HG03175 (cell line): ENCODE results near the gene RASEF.
"Not testable (repeated sequence)": the region's sequence is repeated elsewhere in the genome, so short reads cannot be mapped to it uniquely, and the experiment has no call there.

Experiments used
- ATAC-seq: cut with Tn5 transposase; IDR thresholded peaks from one replicate; pipeline ENCODE4 v1.9.1; 2021; ENCODE audit warnings: mild to moderate bottlenecking, moderate library complexity; ENCODE audit not compliant: unreplicated experiment

Gene RASEF

DNA sequence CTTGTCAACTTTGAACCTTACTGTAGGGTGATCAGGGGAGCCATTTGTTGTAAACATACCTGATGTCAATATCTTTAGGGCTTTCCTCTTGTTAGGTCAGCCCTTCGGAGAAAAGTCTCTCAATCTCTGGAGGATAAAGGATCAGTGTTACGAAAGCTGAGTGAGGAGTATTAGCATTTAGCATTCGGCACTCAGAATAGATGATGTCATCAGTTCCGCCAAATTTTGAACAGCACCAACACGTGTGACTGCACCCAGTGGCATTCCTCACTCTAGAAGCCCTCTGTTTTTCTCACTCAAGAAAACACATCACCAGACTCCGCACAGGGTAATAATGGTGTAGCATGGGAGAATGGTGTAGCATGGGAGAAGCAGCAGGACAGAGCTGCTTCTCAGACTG is 87.8 kb downstream of the RASEF start:
- no peak for ATAC-seq

DNA sequence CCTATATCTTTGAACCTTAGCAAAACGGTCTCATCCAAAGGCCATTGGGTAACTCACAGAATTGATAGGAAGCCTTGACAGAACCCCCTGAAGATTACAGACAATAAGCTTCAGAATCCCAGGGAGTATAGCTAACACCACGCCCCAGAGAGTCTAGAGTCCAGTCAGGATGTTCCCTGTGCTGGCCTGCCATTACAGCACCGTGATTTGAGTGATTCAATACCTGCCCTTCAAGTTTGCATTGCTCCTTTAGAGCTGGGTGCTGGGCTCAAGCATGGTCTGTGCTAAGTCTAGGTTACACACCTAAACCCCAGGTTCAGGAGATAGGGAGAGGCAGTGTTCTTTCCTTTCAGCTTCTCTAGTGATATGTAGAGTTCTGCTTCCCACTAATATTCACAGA is 90.5 kb downstream of the RASEF start:
- no peak for ATAC-seq

DNA sequence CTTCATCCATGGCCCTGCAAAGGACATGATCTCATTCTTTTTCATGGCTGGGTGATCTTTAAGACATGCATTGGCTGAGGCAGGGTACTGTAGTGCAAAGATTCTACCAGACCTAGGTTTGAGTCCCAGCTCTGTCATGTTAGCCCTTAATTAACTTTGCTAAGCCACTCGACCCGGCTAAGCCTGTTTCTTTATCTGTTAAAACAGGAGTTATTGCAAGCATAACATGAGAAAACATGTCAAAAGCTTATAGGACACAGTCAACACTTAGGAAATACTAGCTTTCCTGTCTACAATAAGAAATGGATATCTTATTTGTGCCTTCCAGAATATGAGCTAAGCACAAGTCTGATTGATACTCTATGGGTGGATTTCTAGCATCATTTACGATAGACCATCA is 92.6 kb downstream of the RASEF start:
- no peak for ATAC-seq

DNA sequence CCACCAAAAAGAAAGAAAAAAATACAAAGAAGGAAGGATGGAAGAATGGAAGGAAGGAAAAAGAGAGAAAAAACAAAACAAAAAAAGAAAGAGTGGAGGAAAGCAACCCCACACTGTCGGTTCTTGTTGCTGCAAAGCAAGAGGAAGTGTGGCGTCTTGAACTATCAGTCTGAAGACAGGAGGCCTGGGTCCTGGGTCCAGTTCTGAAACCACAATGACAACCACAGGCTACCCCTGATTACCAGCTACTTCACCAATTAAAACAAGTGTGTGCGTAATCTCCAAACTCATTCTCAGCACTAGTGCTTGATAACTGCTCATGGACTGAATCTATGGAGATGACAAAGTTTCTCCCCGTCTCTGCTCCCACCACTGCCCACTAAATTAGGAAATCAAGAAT is 93.7 kb downstream of the RASEF start:
- ATAC-seq = no peak

DNA sequence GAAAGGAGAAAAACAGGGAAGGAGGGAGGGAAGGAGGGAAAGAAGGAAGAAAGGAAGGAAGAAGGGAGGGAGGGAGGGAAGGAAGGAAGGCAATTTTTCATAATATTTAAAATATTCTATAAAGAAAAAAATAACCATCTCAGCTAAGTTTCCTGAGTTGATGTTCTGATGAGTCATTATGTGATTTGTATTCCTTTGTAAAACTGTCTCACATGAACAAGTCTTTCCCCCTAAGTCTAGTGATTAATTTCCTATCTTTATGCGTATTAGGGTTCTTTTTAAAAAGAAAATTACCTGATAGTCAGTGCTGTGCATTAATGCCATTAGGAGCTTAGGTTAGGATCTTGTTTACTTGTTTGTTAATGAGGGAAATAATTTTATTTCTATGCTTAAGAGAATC is 94.1 kb downstream of the RASEF start:
- ATAC-seq = no peak

DNA sequence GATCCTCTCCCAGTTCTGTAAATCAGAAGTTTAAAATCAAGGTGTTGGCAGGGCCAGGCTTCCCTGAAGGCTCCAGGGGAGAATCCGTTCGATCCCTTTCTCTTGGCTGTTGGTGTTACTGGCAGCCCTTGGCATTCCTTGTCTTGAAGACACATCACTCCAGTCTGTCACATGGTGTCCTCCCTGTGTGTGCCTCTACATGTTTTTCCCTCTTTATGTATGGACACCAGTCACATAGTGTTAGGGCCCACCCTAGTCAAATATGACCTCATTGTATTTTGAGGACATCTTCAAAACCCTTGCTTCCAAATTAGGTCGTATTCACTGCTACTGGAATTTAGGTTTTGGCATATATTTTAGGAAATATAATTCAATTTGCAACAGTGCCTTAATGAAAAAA is 94.6 kb downstream of the RASEF start:
- no peak for ATAC-seq

DNA sequence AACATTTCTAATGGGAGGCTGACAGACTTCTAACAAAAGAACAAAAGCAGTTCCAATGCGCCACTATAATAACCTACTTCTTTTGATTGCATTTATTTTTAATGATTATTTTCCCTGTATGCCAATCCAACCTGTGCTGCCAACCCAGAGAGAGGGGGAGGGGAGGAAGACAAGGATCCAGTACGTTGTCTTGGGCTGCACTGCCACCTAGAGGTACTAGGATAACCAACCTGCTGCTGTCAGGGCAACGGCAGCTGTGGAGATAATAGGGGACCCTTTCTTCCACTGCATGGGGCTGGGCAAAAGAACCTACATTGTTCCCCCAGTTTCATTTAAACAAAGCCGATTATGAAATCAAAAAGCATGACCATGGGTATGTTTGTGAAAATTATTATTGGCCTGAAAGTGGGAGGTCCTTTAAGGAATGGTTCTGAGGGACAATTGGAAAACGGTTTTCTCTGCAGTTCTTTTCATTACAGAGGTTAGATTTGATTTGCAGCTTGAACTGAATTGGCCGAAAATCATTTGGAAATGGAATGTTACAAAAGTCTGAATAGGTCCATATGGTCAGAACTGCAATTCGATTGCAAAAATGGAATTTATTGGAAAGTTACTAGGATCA is 101.3 kb downstream of the RASEF start:
- peak; percentile 93 for ATAC-seq

DNA sequence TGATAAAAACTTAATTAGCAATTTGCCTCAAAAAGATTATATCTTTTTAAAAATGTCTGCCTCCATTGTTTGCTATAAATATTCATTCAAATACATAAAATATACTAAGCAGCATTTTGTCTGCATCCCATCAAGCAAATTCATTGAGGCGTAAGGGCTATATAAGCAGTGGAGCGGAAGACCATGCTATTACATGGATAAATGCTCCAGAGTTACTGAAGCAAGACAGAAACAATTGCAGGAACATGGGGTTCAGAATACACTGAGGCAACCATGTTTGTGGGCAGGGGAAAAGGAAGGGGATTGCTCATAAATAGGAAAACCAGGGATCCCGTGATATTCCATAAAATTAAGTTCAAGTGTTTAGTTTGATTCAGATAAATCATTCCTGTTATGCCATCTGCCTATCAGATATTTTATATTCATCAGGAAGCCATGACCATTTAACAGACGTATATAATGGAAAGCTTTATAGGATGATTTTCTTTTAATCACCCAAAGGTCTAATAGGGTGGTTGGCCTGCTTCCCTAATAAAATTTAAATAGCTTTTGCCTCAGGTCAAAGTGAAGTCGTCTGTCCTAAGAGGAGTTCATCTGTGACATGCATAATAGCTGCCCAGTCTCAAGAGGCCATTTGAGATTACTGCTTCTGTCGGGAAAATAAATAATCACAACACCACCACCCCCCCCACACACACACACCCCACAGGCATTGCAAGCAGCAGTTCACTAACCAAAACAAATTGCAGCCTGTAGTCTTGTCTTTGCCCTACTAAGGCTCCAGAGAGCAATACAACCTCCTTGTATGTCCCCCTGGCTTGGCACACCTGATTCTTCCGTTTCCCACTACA is 105.2 kb downstream of the RASEF start:
- ATAC-seq = no peak

DNA sequence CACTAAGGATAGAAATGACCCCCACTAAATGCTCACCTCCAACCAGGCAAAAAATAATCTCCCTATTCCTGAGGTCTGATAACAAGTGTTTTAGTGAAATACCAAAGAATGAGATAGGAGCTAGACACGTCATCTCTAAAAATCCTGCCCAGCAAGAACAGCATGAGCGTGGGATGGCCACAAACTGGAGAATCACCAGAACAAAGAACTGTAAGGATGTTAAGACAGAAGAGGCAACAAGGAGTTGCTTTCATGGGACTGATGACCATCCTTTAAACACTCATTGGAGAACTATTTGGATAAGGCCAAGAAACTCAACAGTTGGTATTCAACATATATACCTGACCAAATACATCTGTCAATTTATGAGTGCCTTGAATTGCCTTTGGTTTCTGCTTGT is 113.7 kb downstream of the RASEF start:
- no peak for ATAC-seq

DNA sequence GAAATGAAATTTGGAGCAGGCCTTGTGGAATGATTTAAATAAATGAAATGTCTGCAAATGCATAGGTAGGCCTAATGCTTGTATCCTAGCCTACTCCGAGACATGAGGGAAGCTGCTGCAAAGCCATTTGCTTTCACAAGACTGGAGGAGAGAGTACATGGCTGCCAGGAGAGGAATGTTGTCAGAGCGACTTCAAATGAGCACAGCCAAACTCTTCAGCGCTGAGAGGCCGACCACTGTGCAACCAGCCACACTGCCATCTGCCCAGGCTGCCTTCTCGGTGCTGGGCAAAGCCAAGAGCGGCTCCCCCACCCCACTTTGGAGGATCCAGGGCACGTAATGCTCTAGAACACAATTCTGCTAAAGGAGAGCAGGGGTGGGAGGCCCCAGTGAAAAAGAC is 122.6 kb downstream of the RASEF start:
- ATAC-seq = no peak

DNA sequence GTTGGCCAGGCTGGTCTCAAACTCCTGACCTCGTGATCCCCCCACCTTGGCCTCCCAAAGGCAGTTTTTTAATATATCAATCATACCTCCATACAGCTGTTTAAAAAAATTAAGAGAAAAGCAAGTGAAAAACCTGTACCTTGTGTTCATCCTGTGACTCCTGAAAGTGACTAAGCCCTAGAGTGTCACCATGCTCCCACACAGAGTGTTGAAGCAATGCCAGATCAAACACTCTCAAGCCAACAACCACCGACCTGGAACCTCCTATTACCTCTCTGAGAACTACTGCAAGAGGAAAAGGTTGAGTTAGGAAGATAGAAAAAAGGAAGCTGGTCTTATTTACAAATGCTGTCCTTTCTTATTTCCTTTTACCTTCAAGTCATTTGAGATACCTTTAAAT is 123.5 kb downstream of the RASEF start:
- no peak for ATAC-seq

DNA sequence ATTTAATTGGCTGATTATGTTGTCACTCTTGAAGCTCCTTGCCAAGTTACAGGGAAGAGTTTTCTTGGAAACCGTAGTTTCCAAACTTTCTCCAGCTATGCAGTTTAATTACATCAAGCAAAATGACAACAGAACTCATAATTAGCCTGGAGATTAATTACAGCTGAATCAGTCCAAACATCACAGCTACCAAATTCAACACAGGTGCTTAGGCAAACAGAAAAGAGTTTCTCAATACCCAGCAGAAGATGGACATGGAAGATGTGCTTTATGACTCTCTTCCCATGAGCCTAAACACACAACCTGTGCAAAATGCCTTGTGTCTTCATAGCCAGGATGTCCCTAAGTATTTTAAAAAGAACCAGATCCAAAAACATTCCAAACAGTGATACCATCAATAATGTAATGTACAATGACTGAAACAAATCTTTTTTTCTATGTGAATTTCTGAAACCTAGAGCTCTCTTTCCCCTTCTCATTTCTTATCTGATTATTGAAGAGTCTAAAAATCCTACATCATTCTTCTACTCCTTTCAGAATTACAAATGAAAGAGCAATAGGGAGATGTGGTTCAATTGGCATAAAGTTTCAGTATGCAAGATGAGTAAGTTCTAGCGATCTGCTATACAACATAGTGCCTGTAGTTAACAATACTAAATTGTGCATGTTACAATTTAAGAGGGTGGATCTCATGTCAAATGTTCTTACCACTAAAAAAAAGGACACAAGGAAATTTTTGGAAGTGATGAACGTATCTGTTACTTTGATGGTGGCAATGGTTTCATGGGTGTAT is 124.3 kb downstream of the RASEF start:
- no peak for ATAC-seq

DNA sequence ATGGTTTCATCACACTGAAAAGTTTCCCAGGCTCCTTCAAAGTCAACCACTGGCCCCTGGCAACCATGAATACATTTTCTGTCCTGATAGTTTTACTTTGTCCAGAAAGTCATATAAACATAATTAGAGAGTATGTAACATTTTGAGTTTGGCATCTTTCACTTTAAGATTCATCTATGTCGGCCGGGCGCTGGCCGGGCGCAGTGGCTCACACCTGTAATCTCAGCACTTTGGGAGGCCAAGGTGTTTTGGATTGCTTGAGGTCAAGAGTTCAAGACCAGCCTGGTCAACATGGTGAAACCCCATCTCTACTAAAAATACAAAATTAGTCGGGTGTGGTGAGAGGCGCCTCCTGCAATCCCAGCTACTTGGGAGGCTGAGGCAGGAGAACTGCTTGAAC is 126.4 kb downstream of the RASEF start:
- ATAC-seq = not testable (repeated sequence)

DNA sequence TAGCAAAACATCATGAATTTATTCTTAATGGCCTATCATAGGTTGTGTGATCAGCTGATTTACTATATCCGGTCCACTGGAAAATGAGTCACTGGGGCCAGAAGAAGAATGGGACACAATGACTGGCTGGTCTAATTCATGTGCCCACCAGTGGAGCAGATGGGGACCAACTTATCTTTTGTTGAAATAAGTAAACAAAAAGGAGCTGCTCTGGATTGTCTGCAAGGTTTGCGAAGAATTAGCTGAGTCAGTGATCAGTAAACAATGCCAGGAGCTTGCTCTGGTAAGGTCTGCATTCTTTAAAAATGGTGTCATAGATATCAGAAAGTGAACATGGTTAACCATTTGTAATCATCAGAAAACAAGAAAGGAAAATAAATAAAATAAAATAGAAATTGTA is 128.0 kb downstream of the RASEF start:
- ATAC-seq = no peak

DNA sequence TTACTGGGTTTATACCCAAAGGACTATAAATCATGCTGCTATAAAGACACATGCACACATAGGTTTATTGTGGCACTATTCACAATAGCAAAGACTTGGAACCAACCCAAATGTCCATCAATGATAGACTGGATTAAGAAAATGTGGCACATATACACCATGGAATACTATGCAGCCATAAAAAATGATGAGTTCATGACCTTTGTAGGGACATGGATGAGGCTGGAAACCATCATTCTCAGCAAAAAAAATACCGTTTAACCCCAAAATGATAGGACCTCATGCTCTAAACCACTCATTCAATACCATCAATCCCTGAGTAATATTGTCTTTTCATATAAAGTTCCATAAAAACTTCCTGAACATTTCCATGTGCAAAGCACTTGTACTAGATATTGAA is 128.9 kb downstream of the RASEF start:
- not testable (repeated sequence) for ATAC-seq

DNA sequence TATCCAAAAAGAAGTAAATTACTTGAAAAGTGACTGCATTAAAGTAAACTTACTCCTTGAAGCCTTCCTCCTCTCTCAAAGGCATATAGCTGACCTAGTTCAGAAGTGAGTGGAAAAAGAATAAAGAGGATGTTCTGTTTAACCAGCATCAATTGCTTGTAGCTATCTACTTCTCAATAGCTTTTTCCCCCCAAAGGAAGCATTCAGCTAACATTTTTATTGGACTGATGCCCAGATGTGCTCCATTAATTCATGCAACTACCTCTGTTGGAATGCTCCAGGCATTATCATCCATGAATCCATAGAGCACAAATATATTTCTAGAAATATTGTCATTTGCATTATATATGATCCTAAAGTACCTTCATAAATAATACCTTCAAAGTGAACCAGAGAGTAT is 132.8 kb downstream of the RASEF start:
- no peak for ATAC-seq
